IPS DF 6.9 (cell line): ENCODE results near the gene FAF1.
A peak's percentile ranks its signal among the peaks of the same experiment; 100 is the strongest.
"Not testable (repeated sequence)": the region's sequence is repeated elsewhere in the genome, so short reads cannot be mapped to it uniquely, and the experiment has no call there.

Experiments used
- DNase-seq: peaks from one replicate; pipeline ENCODE4 v3.0.0-alpha.2; 2013; ENCODE audit warnings: low read depth, low spot score
- H3K27ac ChIP-seq: one replicate; pipeline ENCODE4 v1.5.1; 2013; ENCODE audit warnings: low read length, control low read depth
- H3K27me3 ChIP-seq: 2 replicates; pipeline ENCODE4 v1.6.1; 2013; ENCODE audit warnings: mild to moderate bottlenecking, low read length; ENCODE audit not compliant: control insufficient read depth, insufficient read depth
- H3K36me3 ChIP-seq: 2 replicates; pipeline ENCODE4 v1.6.1; 2013; ENCODE audit warnings: low read length; ENCODE audit not compliant: control insufficient read depth, insufficient read depth
- H3K4me1 ChIP-seq: 2 replicates; pipeline ENCODE4 v1.6.1; 2013; ENCODE audit warnings: low read length; ENCODE audit not compliant: control insufficient read depth, insufficient read depth
- H3K4me3 ChIP-seq: 2 replicates; pipeline ENCODE4 v1.5.1; 2013; ENCODE audit warnings: mild to moderate bottlenecking, low read length
- H3K9me3 ChIP-seq: 2 replicates; pipeline ENCODE4 v1.6.1; 2013; ENCODE audit warnings: low read length, inconsistent platforms; ENCODE audit not compliant: control insufficient read depth, insufficient read depth
- WGBS: extraction: QIAGEN DNeasy Blood & Tissue Kit; methylation state at CpG from one replicate; pipeline ENCODE4 v1.1.7; 2013; ENCODE audit warnings: mixed read lengths, missing lambda C conversion rate; ENCODE audit not compliant: insufficient read length, insufficient coverage; 5-methylcytosine and 5-hydroxymethylcytosine counted together

The FAF1 gene

GRCh38 chr1:50878434-50878833, 81.6 kb downstream of the FAF1 start:
- H3K4me1 ChIP-seq, result no peaks in the 10 kb centered on the region
- H3K36me3 ChIP-seq, result no peaks in the 10 kb centered on the region
- no peak overlapping the region for H3K4me3 ChIP-seq
- H3K9me3 ChIP-seq, result no peaks in the 10 kb centered on the region
- H3K27me3 ChIP-seq, result no peaks in the 10 kb centered on the region
- H3K27ac ChIP-seq, result no peak overlapping the region
- no peak for DNase-seq

- Histone ChIP-seq H3K9me3 (no peaks in the 10 kb centered on the region), H3K4me1 (no peaks in the 10 kb centered on the region), H3K27me3 (no peaks in the 10 kb centered on the region), H3K4me3 (no peak overlapping the region), H3K27ac (no peak overlapping the region), H3K36me3 (no peaks in the 10 kb centered on the region)
- no peak for DNase-seq
- no CpG with 5 or more reads among the region's 1 CpG for WGBS
These were observed 82.4 kb downstream of the FAF1 start for GRCh38 chr1:50877641-50878040.

DNA sequence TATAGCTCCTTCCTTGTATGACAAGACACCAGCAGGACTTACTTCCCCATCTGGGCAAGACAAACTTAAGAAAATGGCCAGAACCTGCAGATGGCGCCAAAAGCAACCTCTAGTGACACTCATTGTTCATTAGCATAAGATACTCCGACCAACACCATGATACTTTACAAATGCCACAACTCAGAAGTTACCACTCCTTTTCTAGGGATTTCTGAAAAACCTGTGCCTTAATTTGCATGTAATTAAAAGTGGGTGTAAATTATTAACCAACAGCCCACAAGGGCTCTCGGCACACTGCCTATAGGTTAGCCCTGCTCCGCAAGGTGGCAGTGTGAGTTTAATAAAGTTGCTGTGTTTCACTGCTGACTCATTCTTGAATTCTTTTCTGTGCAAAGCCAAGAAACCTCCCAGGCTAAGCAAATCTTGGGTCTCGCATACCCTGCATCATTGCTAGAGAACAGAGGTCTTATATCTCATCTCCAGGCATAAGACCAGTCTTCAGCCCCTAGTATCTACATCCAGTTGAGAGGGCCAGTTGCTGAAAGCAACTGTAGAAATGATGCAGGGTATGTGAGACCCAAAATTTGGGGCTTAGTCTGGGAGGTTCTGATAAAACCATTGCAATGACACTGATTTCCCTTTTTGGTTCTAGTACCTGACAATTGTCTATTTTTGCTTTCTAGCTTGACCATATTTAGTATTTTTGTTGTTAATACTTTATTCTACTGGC, 86.4 kb downstream of the FAF1 start:
- Histone ChIP-seq H3K4me3 (no peak overlapping the region), H3K9me3 (no peaks in the 10 kb centered on the region), H3K36me3 (no peaks in the 10 kb centered on the region), H3K4me1 (no peaks in the 10 kb centered on the region), H3K27ac (no peak overlapping the region), H3K27me3 (no peaks in the 10 kb centered on the region)
- WGBS, result no CpG with 5 or more reads among the region's 5 CpGs
- peak; percentile 58 for DNase-seq

DNA sequence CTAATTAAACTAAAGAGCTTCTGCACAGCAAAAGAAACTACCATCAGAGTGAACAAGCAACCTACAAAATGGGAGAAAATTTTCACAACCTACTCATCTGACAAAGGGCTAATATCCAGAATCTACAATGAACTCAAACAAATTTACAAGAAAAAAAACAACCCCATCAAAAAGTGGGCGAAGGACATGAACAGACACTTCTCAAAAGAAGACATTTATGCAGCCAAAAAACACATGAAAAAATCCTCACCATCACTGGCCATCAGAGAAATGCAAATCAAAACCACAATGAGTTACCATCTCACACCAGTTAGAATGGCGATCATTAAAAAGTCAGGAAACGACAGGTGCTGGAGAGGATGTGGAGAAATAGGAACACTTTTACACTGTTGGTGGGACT, 95.2 kb downstream of the FAF1 start:
- not testable (repeated sequence) for H3K27me3 ChIP-seq, H3K4me1 ChIP-seq, H3K36me3 ChIP-seq, H3K9me3 ChIP-seq, DNase-seq, H3K4me3 ChIP-seq, H3K27ac ChIP-seq
- no CpG with 5 or more reads among the region's 3 CpGs for WGBS

DNA sequence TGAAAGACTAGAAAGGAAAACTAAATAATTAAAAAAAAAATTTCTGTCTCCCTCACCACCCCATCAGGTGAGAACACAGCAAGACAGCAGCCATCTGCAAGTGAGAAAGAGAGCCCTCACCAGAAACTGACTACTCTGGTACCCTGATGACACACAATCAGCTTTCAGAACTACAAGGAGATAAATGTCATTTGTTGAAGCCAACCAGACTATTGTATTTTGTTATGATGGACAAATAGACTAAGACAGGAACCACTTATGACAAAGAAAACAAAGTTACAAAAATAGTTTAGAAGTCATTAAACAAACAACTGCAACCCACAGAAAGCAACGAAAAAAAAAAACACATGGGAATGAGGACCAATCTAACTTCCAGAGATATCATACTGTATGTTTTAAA, 98.3 kb downstream of the FAF1 start:
- WGBS, result no CpG with 5 or more reads among the region's 1 CpG
- no peak for DNase-seq
- H3K27ac ChIP-seq, result no peak overlapping the region
- H3K4me3 ChIP-seq, result no peak overlapping the region
- no peaks in the 10 kb centered on the region for H3K9me3 ChIP-seq
- no peaks in the 10 kb centered on the region for H3K36me3 ChIP-seq
- H3K27me3 ChIP-seq, result no peaks in the 10 kb centered on the region
- H3K4me1 ChIP-seq, result no peaks in the 10 kb centered on the region

- no CpG with 5 or more reads among the region's 4 CpGs for WGBS
- no peak for DNase-seq
- no peaks in the 10 kb centered on the region for H3K36me3 ChIP-seq
- H3K27ac ChIP-seq, result no peak overlapping the region
- H3K9me3 ChIP-seq, result no peaks in the 10 kb centered on the region
- H3K4me1 ChIP-seq, result no peaks in the 10 kb centered on the region
- H3K27me3 ChIP-seq, result no peaks in the 10 kb centered on the region
- H3K4me3 ChIP-seq, result no peak overlapping the region
These were observed 99.4 kb downstream of the FAF1 start for GRCh38 chr1:50860702-50861101.

DNA sequence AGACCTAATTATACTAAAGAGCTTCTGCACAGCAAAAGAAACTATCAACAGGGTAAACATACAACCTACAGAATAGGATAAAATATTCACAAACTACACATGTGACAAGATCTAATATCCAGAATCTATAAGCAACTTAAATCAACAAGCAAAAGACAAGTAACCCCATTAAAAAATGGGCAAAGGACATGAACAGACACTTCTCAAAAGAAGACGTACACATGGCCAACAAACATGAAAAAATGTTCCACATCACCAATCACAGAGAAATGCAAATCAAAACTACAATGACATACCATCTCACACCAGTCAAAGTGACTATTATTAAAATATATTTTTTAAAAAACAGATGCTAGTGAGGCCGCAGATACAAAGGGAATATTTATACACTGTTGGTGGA, 99.8 kb downstream of the FAF1 start:
- Histone ChIP-seq H3K27ac (no peak overlapping the region), H3K4me1 (no peaks in the 10 kb centered on the region), H3K36me3 (no peaks in the 10 kb centered on the region), H3K9me3 (no peaks in the 10 kb centered on the region), H3K4me3 (no peak overlapping the region), H3K27me3 (no peaks in the 10 kb centered on the region)
- DNase-seq, result no peak
- no CpG with 5 or more reads among the region's 2 CpGs for WGBS

- Histone ChIP-seq H3K4me1 (no peaks in the 10 kb centered on the region), H3K9me3 (no peaks in the 10 kb centered on the region), H3K27me3 (no peaks in the 10 kb centered on the region), H3K27ac (no peak overlapping the region), H3K36me3 (no peaks in the 10 kb centered on the region), H3K4me3 (no peak overlapping the region)
- no peak for DNase-seq
- no CpG with 5 or more reads among the region's 1 CpG for WGBS
These were observed 100.4 kb downstream of the FAF1 start for GRCh38 chr1:50859657-50860056.

GRCh38 chr1:50858761-50859160, 101.3 kb downstream of the FAF1 start:
- Histone ChIP-seq H3K27ac (no peak overlapping the region), H3K36me3 (no peaks in the 10 kb centered on the region), H3K9me3 (no peaks in the 10 kb centered on the region), H3K4me3 (no peak overlapping the region), H3K27me3 (no peaks in the 10 kb centered on the region), H3K4me1 (no peaks in the 10 kb centered on the region)
- no CpG with 5 or more reads among the region's 1 CpG for WGBS
- no peak for DNase-seq

DNA sequence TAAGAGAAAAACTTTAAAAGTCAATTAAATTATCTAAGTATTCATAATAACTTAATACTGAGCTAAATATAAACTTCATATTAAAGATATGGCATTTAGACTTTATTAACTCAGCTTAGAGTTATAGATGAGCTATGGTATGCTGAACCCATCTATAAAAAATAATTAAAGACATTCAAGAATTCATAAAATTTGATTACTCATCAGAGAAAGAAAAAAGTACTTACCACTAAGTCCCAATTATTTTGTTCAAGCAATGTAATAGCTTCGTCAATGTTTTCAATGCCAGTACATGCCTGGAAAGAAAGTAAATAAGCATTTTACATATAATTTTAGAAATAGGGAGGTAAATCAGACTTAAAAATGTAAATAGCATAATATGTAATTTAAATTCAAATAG, 102.4 kb downstream of the FAF1 start:
- Histone ChIP-seq H3K27me3 (no peaks in the 10 kb centered on the region), H3K4me1 (no peaks in the 10 kb centered on the region), H3K27ac (no peak overlapping the region), H3K9me3 (no peaks in the 10 kb centered on the region), H3K4me3 (no peak overlapping the region), H3K36me3 (no peaks in the 10 kb centered on the region)
- no peak for DNase-seq
- no CpG with 5 or more reads among the region's 1 CpG for WGBS

DNA sequence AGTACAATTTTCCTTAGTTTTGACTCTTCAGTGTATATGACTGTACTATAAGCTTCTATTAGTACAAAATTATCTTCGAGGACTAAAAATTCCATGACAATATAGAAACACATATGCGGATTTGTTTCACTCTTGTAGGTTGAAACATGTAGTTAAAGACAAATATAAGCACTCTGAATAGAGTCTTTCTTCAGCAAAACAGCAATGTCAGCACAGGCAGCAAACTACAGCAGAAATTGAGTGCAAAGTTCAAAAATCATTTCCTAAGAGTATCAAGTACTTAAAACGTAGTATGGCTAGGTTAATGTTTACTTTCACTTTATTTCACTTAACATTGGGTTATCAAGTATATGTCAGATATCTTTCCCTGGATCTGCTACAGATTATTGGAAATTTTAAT, 106.7 kb downstream of the FAF1 start:
- Histone ChIP-seq H3K4me1 (no peaks in the 10 kb centered on the region), H3K4me3 (no peak overlapping the region), H3K36me3 (no peaks in the 10 kb centered on the region), H3K27me3 (no peaks in the 10 kb centered on the region), H3K9me3 (no peaks in the 10 kb centered on the region), H3K27ac (no peak overlapping the region)
- WGBS, result no CpG with 5 or more reads among the region's 3 CpGs
- DNase-seq, result no peak
